PC-9 (cell line): ENCODE data around the gene APBA2.

Experiments used
- CTCF ChIP-seq: fragments of 200-600 bp; sonication (generic); conservative IDR thresholded peaks from 2 replicates; pipeline ENCODE4 v1.6.1; 2017; ENCODE audit warnings: mixed run types, antibody characterized with exemption, mild to moderate bottlenecking, moderate library complexity
- EZH2 ChIP-seq: fragments of 200-600 bp; sonication (generic); IDR thresholded peaks from 2 replicates; pipeline ENCODE4 v1.8.0; 2017; ENCODE audit warnings: antibody characterized with exemption, low read depth

- no peak for TF ChIP-seq CTCF
- no peak for TF ChIP-seq EZH2
These were observed 26.6 kb downstream of the APBA2 start for GRCh38 chr15:28912422-28912821.
